EH (cell line): ENCODE results near the gene RPS6KC1.
"Not testable (repeated sequence)": the region's sequence is repeated elsewhere in the genome, so short reads cannot be mapped to it uniquely, and the experiment has no call there.

Source experiments
- DNase-seq: peaks from one replicate; pipeline ENCODE4 v3.0.0-alpha.2; 2015; ENCODE audit warnings: low read depth

Gene RPS6KC1

GRCh38 chr1:213051127-213051880 is at the start of gene RPS6KC1:
RPS6KC1 (plus strand) TSS chr1:213051241; CDS start chr1:213051405, 164 bp downstream.
- peak; percentile 85 for DNase-seq

- DNase-seq = no peak
Measured at GRCh38 chr1:213003256-213003655, 47.8 kb upstream of the RPS6KC1 start.

GRCh38 chr1:213008564-213008963 is 42.5 kb upstream of the RPS6KC1 start:
- no peak for DNase-seq

- peak; percentile 18 for DNase-seq
Measured at GRCh38 chr1:213014642-213015041, 36.4 kb upstream of the RPS6KC1 start.

GRCh38 chr1:213015099-213016050 is 35.7 kb upstream of the RPS6KC1 start, which contains the start of gene ANGEL2:
ANGEL2 (minus strand) TSS chr1:213015867; CDS start chr1:213015671, 196 bp downstream.
- peak; percentile 97 for DNase-seq

GRCh38 chr1:213017447-213018273 is 33.4 kb upstream of the RPS6KC1 start:
- DNase-seq = peak; percentile 18

GRCh38 chr1:213019450-213019849 is 31.6 kb upstream of the RPS6KC1 start:
- DNase-seq = no peak

GRCh38 chr1:213020016-213020415 is 31.0 kb upstream of the RPS6KC1 start:
- DNase-seq = no peak

- DNase-seq = not testable (repeated sequence)
Measured at GRCh38 chr1:213027024-213027423, 24.0 kb upstream of the RPS6KC1 start.

- no peak for DNase-seq
Measured at GRCh38 chr1:213032651-213033050, 18.4 kb upstream of the RPS6KC1 start.

- DNase-seq = no peak
Measured at GRCh38 chr1:213034713-213035112, 16.3 kb upstream of the RPS6KC1 start.

- no peak for DNase-seq
Measured at GRCh38 chr1:213035573-213035972, 15.5 kb upstream of the RPS6KC1 start.

- peak; percentile 68 for DNase-seq
Measured at GRCh38 chr1:213041443-213041842, 9.6 kb upstream of the RPS6KC1 start.

- DNase-seq = not testable (repeated sequence)
Measured at GRCh38 chr1:213045321-213046226, 5.5 kb upstream of the RPS6KC1 start.

GRCh38 chr1:213049232-213049631 is 1.8 kb upstream of the RPS6KC1 start:
- no peak for DNase-seq

- no peak for DNase-seq
Measured at GRCh38 chr1:213050745-213051126, 305 bp upstream of the RPS6KC1 start.

- no peak for DNase-seq
Measured at GRCh38 chr1:213051881-213052202, 801 bp downstream of the RPS6KC1 start.

GRCh38 chr1:213053455-213053854 is 2.4 kb downstream of the RPS6KC1 start:
- DNase-seq = no peak

- DNase-seq = no peak
Measured at GRCh38 chr1:213054142-213054541, 3.1 kb downstream of the RPS6KC1 start.

GRCh38 chr1:213054733-213055591 is 3.9 kb downstream of the RPS6KC1 start:
- DNase-seq = no peak
